Activated CD8-positive, alpha-beta memory T cell treated with anti-CD3 and anti-CD28 coated beads for 36 hours (primary cell): Measurements from ENCODE around the gene CCDC54. TPM values are rescaled to one million over a fixed set of nuclear protein-coding genes. Genes with fewer than 3 reads are reported as not detected.

ENCODE experiments used
- CTCF ChIA-PET: fragments of 350-600 bp; sonication (Branson Sonifier 250); formaldehyde crosslinking; loops from one replicate; lab custom pipeline; 2021; ENCODE audit warnings: antibody characterized with exemption; lab: Charles Lee
- POLR2A ChIA-PET: fragments of 350-600 bp; sonication (Branson Sonifier 250); formaldehyde crosslinking; loops from one replicate; lab custom pipeline; 2021; ENCODE audit warnings: antibody characterized with exemption; lab: Charles Lee
- total RNA-seq, 2 experiments: library from RNA; stranded (reverse); gene quantifications; one replicate each; pipeline ENCODE4 v1.2.3, GENCODE V29; 2021

CCDC54 gene
- total RNA-seq, 2 experiments from 2014 or later: not detected

GRCh38 chr3:107384907-107385306 lies 7.7 kb downstream of the CCDC54 start:
- CTCF ChIA-PET: no interaction called here
- POLR2A ChIA-PET: no interaction called here

- POLR2A ChIA-PET: interaction anchor here (0.6 kb wide), 1 partner anchor 229 kb away, joined by 3 read pairs; no protein-coding TSS in a partner anchor
- CTCF ChIA-PET: no interaction called here
Measured at GRCh38 chr3:107387555-107387954, 10.3 kb downstream of the CCDC54 start.

GRCh38 chr3:107392549-107393165 lies 15.4 kb downstream of the CCDC54 start:
- CTCF ChIA-PET: no interaction called here
- POLR2A ChIA-PET: no interaction called here

GRCh38 chr3:107394502-107394901 lies 17.3 kb downstream of the CCDC54 start:
- CTCF ChIA-PET: no interaction called here

GRCh38 chr3:107395066-107395465 lies 17.8 kb downstream of the CCDC54 start:
- CTCF ChIA-PET: no interaction called here
- POLR2A ChIA-PET: no interaction called here

More at GRCh38 chr3:107394502-107394901, 17.3 kb downstream of the CCDC54 start:
- POLR2A ChIA-PET: no interaction called here

- ChIA-PET POLR2A (no interaction called here), CTCF (no interaction called here)
Measured at GRCh38 chr3:107401301-107401700, 24.1 kb downstream of the CCDC54 start.

GRCh38 chr3:107402214-107402613 lies 25.0 kb downstream of the CCDC54 start:
- CTCF ChIA-PET: no interaction called here

GRCh38 chr3:107404727-107405469 lies 27.7 kb downstream of the CCDC54 start:
- CTCF ChIA-PET: no interaction called here

More at GRCh38 chr3:107402214-107402613, 25.0 kb downstream of the CCDC54 start:
- POLR2A ChIA-PET: no interaction called here

GRCh38 chr3:107407355-107407754 lies 30.1 kb downstream of the CCDC54 start:
- ChIA-PET POLR2A (no interaction called here), CTCF (no interaction called here)

More at GRCh38 chr3:107404727-107405469, 27.7 kb downstream of the CCDC54 start:
- POLR2A ChIA-PET: no interaction called here

GRCh38 chr3:107408513-107408912 lies 31.3 kb downstream of the CCDC54 start:
- ChIA-PET CTCF (no interaction called here), POLR2A (no interaction called here)

GRCh38 chr3:107409365-107409764 lies 32.1 kb downstream of the CCDC54 start:
- ChIA-PET POLR2A (no interaction called here), CTCF (no interaction called here)

- ChIA-PET CTCF (no interaction called here), POLR2A (no interaction called here)
Measured at GRCh38 chr3:107410606-107411005, 33.4 kb downstream of the CCDC54 start.

- CTCF ChIA-PET: no interaction called here
- POLR2A ChIA-PET: no interaction called here
Measured at GRCh38 chr3:107411056-107411455, 33.8 kb downstream of the CCDC54 start.

- ChIA-PET CTCF (interaction anchor here (0.9 kb wide), 1 partner anchor 18 kb away, joined by 3 read pairs; no protein-coding TSS in a partner anchor), POLR2A (no interaction called here)
Measured at GRCh38 chr3:107411779-107412178, 34.5 kb downstream of the CCDC54 start.

- CTCF ChIA-PET: interaction anchor here (0.9 kb wide), 1 partner anchor 17 kb away, joined by 3 read pairs; no protein-coding TSS in a partner anchor
- POLR2A ChIA-PET: no interaction called here
Measured at GRCh38 chr3:107412376-107412775, 35.1 kb downstream of the CCDC54 start.

GRCh38 chr3:107413264-107413663 lies 36.0 kb downstream of the CCDC54 start:
- CTCF ChIA-PET: no interaction called here
- POLR2A ChIA-PET: no interaction called here

GRCh38 chr3:107414325-107414964 lies 37.2 kb downstream of the CCDC54 start:
- ChIA-PET CTCF (no interaction called here), POLR2A (no interaction called here)

- CTCF ChIA-PET: no interaction called here
- POLR2A ChIA-PET: no interaction called here
Measured at GRCh38 chr3:107416138-107416537, 38.9 kb downstream of the CCDC54 start.

GRCh38 chr3:107416886-107417285 lies 39.6 kb downstream of the CCDC54 start:
- ChIA-PET CTCF (no interaction called here), POLR2A (no interaction called here)

- CTCF ChIA-PET: interaction anchor here (1.3 to 1.8 kb wide), 3 partner anchors 9 to 150 kb away, joined by 3 to 14 read pairs (median 6); no protein-coding TSS in a partner anchor
- POLR2A ChIA-PET: no interaction called here
Measured at GRCh38 chr3:107421170-107421792, 44.0 kb downstream of the CCDC54 start.
